ENCODE results near the gene IL36A. TPM values are rescaled to one million over a fixed set of nuclear protein-coding genes. Genes with fewer than 3 reads are reported as not detected.
A peak's percentile ranks its signal among the peaks of the same experiment; 100 is the strongest.

The IL36A gene, protein sequence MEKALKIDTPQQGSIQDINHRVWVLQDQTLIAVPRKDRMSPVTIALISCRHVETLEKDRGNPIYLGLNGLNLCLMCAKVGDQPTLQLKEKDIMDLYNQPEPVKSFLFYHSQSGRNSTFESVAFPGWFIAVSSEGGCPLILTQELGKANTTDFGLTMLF
- total RNA-seq (not detected), polyA plus RNA-seq (not detected)
- long read RNA-seq, donor 1: 0 reads
- long read RNA-seq, donor 2: 0 reads
- long read RNA-seq, donor 3: 0 reads
- long read RNA-seq, donor 4: 0 reads

DNA sequence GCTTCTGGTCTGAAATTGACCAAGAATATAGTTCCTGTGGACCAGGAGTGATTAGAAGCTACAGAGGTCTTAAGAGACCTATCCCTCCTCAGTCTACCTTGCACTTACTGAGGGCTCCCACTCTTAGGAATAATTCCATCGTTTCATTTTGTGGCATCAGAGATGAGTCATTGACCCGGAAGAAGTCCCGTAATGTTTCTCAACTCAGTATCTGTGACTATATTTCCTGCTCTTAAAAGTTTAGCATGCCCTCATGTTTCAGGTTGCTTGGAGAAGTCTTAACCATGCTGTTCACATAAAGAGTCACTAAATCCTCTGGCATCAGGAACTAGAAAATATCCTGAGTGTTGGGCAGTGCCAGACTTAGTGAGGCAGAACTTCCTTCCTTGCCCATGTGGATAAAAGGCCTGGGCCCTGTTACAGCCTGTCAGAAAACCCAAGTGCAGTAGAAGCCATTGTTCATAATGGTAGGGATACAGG, at the start of gene IL36A:
Gene IL36A (plus strand): TSS at position 430 of the 480 bp plus-strand sequence. CDS start 413 bp downstream, outside the sequence.
- no peaks in the 10 kb centered on the region for H3K27me3 ChIP-seq (ENCODE audit: control insufficient read depth, insufficient read depth)
- 86% methylated on average over 3 of the region's 3 CpGs for WGBS
- H3K4me1 ChIP-seq (ENCODE audit: control insufficient read depth, insufficient read depth, low read length): no peaks in the 10 kb centered on the region
- no peak for DNase-seq
- H3K27ac ChIP-seq (ENCODE audit: low read length): no peak within 1 kb of the TSS
- H3K4me3 ChIP-seq (ENCODE audit: low read length): no peak within 1 kb of the TSS
- intact Hi-C loops (cut with DNase I): no loop called here
- H3K9me3 ChIP-seq (ENCODE audit: control insufficient read depth, low read length): no peaks in the 10 kb centered on the region
- no peak for ATAC-seq

DNA sequence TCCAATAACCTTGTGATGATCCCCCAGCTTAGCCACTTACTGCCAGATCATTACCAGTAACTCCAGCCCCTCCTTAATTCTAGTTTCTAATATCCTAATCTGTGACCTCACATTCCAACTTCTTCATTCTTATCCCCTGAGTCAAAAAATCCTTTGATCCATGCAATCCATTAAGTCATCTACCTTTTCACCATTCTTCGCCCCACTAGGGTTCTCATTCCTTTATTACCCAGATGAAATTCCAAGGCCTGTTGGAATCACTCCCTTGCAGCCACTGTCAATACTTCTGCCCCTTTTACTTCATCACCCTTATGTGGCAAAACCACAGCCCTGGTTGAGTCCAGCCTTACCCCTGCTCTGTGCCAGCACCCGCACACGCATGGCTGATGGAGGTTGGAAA, 47.7 kb upstream of the IL36A start:
- DNase-seq: no peak
- intact Hi-C loops (cut with DNase I): loop anchor here in 1 of 4 donors (5.0 kb wide), 1 partner anchor 210 kb away; no protein-coding TSS in a partner anchor
- WGBS: 95% methylated on average over 3 of the region's 3 CpGs

DNA sequence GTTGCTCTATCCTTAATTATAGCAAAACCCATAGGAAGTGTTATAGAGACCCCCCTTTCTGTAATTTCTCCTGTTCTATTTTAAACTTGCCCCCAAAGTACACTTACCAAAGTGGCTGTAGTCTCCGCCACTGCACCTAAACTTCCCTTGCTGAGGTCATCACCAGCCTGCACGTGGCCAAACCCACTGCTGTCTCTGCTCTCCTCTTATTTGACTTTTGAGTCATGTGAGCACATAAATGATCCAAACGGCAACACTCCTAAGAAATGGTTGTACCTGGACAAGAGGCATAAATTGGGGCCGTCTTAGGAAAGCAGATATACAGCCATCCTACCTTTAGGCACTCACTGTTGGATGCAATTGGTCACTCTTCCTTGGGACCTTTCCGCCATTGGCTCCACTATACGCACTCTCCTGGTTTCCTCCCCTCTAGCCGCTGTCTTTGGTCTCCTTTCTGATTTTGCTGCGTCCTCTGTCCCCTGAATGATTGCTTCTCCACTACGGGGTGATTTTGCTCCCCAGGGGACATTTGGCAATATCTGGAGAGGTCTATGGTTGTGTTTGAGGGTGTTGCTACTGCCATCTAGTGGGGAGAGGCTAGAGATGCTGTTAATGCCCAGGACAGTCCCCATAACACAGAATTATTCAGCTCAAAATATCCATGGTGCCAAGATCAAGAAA, 46.7 kb upstream of the IL36A start:
- 49% methylated on average over 9 of the region's 9 CpGs for WGBS
- Histone ChIP-seq H3K4me3 (ENCODE audit: low read length) (no peak overlapping the region), H3K27ac (ENCODE audit: low read length) (no peak overlapping the region), H3K27me3 (ENCODE audit: control insufficient read depth, insufficient read depth) (no peaks in the 10 kb centered on the region), H3K4me1 (ENCODE audit: control insufficient read depth, insufficient read depth, low read length) (no peaks in the 10 kb centered on the region), H3K9me3 (ENCODE audit: control insufficient read depth, low read length) (no peaks in the 10 kb centered on the region)
- ATAC-seq (peak; percentile 69 to 82), DNase-seq (peak in 1 of 3 donors; percentile 16)
- intact Hi-C loops (cut with DNase I): loop anchor here in 1 of 4 donors (5.0 kb wide), 1 partner anchor 211 kb away; no protein-coding TSS in a partner anchor

More for the DNA sequence above, 47.7 kb upstream of the IL36A start:
- no peaks in the 10 kb centered on the region for H3K27me3 ChIP-seq (ENCODE audit: control insufficient read depth, insufficient read depth)
- H3K27ac ChIP-seq (ENCODE audit: low read length): no peak overlapping the region
- H3K4me1 ChIP-seq (ENCODE audit: control insufficient read depth, insufficient read depth, low read length): no peaks in the 10 kb centered on the region
- ATAC-seq: no peak
- H3K9me3 ChIP-seq (ENCODE audit: control insufficient read depth, low read length): no peaks in the 10 kb centered on the region
- no peak overlapping the region for H3K4me3 ChIP-seq (ENCODE audit: low read length)

DNA sequence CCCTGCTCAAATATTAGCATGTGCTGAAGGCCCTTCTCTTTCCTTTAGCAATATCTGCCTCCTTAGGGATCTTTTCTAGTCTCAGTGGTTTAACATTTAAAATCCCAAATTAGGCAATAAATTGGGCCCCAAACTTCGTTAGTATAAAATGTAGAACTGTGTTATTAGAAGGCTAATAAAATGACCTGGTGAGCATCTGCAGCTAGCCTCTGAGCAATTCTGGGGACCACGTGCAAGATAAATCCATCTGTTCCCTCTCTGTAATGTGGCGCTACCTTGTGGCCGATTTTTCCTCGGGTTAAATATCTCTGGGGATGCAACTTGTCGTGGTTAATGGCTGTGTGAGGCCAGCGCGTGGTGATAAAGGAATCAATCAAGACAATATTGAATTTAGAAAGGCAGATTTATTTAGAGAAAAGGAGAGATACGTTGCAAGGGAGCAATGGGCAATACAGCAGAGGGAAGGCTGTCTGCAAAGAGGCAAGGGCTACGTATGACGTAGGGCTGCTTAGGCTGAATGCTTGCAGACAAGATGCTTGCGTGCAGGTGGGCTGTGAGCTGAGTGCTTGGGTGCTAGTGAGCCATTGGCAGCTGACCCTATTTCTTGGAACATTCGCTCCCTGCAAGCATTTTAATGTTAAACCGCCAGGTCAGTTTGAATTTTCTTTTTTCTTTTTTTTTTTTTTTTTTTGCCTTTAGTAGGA, 46.0 kb upstream of the IL36A start:
- no peak for ATAC-seq
- Histone ChIP-seq H3K4me1 (ENCODE audit: control insufficient read depth, insufficient read depth, low read length) (no peaks in the 10 kb centered on the region), H3K27ac (ENCODE audit: low read length) (no peak overlapping the region), H3K9me3 (ENCODE audit: control insufficient read depth, low read length) (no peaks in the 10 kb centered on the region), H3K27me3 (ENCODE audit: control insufficient read depth, insufficient read depth) (no peaks in the 10 kb centered on the region), H3K4me3 (ENCODE audit: low read length) (no peak overlapping the region)
- no peak for DNase-seq
- WGBS: 68% methylated on average over 14 of the region's 14 CpGs
- intact Hi-C loops (cut with DNase I): loop anchor here in 1 of 4 donors (5.0 kb wide), 1 partner anchor 212 kb away; no protein-coding TSS in a partner anchor

DNA sequence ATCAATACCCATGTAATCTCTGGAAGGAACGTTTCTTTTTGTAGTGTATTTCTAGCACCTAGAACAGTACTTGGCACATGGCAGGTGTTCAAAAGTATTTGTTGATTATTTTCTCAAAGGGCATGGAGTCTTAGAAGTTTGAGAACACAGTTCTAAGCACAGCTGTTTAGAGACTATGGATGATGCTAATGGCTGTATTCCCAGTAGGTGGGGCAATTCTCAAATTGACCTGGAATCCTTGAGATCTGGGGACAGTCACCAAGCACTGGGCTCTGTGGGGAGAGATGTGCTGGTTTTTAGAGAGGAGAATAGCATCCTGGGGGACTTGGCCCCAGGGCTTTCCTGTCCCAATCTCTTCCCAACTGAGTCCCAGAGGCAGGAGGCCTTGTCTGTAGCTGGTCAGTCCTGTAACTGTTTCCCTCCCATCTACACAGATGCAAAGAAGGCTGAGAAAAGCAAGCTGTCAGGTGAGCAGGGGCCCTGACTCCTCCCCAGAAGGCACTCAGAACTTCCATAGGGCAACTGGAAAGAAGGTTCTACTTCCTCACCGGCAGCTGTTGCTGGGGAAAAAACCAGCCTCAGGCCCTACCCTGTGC, 44.9 kb upstream of the IL36A start:
- H3K9me3 ChIP-seq (ENCODE audit: control insufficient read depth, low read length): no peaks in the 10 kb centered on the region
- H3K4me1 ChIP-seq (ENCODE audit: control insufficient read depth, insufficient read depth, low read length): no peaks in the 10 kb centered on the region
- no peak overlapping the region for H3K4me3 ChIP-seq (ENCODE audit: low read length)
- intact Hi-C loops (cut with DNase I): no loop called here
- no peaks in the 10 kb centered on the region for H3K27me3 ChIP-seq (ENCODE audit: control insufficient read depth, insufficient read depth)
- 62% methylated on average over 2 of the region's 2 CpGs for WGBS
- ATAC-seq: no peak
- no peak for DNase-seq
- no peak overlapping the region for H3K27ac ChIP-seq (ENCODE audit: low read length)

DNA sequence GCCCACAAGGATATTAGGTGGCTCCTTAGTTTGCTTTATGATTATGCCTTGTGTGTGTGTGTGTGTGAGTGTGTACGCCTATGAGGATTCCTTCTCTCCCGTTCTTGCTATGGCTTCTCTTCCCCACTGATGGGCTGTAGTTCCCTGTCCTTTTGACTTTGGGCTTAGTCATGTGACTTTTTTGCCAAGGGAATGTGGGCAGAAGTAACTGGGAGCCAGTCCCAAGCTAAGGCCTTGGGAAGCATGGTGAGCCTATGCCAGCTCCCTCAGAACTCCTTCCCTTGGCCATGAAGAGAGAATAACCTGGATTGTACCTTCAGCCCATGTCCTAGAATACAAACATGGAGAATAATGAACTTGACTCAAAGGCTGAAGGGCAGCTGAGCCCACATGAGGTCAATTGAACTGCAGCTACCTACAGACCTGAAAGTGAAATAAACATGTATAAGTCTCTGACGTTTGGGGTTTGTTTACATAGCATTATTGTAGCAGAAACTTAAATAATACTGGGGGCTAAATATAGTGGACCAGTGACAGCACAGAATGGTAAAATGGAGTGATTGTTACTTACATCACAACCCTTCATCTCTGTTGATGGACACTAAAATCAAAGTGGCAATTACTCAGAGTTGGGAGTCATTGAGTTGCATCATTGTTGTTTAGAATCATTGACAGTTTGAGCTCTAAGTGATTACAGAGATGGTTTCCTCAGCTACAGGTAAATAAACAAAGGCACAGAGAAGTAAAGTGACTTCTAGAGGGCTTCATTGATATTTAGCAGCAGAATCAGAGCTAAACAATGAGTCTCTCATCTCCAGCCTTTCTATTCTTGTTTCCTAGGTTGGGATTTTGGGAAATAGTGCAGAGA, 42.7 kb upstream of the IL36A start:
- no peaks in the 10 kb centered on the region for H3K4me1 ChIP-seq (ENCODE audit: control insufficient read depth, insufficient read depth, low read length)
- intact Hi-C loops (cut with DNase I): no loop called here
- DNase-seq (no peak), ATAC-seq (no peak)
- 69% methylated on average over 3 of the region's 3 CpGs for WGBS
- H3K9me3 ChIP-seq (ENCODE audit: control insufficient read depth, low read length): no peaks in the 10 kb centered on the region
- no peak overlapping the region for H3K4me3 ChIP-seq (ENCODE audit: low read length)
- no peaks in the 10 kb centered on the region for H3K27me3 ChIP-seq (ENCODE audit: control insufficient read depth, insufficient read depth)
- H3K27ac ChIP-seq (ENCODE audit: low read length): no peak overlapping the region

DNA sequence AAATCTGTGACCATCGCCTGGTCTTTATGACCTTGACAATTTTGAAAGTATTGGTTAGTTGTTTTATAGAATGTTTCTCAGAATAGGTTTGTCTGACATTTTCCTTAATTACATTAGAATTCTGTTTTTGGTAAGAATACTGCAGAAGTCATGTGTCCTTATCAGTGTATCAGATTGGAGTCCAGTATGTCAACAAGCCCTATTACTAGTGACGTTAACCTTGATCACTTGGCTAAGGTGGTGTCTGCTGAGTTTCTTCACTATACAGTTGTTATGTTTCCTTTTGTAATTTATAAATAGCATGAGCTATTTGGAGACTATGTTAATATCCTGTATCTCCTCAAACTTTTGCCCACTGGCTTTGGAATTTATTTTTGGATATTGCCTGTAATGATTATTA, 38.2 kb upstream of the IL36A start:
- H3K27ac ChIP-seq (ENCODE audit: low read length): no peak overlapping the region
- no peak for DNase-seq
- H3K4me3 ChIP-seq (ENCODE audit: low read length): no peak overlapping the region
- H3K27me3 ChIP-seq (ENCODE audit: control insufficient read depth, insufficient read depth): no peaks in the 10 kb centered on the region
- no peak for ATAC-seq
- WGBS: 63% methylated on average over 2 of the region's 2 CpGs
- intact Hi-C loops (cut with DNase I): no loop called here
- H3K9me3 ChIP-seq (ENCODE audit: control insufficient read depth, low read length): no peaks in the 10 kb centered on the region
- H3K4me1 ChIP-seq (ENCODE audit: control insufficient read depth, insufficient read depth, low read length): no peaks in the 10 kb centered on the region

DNA sequence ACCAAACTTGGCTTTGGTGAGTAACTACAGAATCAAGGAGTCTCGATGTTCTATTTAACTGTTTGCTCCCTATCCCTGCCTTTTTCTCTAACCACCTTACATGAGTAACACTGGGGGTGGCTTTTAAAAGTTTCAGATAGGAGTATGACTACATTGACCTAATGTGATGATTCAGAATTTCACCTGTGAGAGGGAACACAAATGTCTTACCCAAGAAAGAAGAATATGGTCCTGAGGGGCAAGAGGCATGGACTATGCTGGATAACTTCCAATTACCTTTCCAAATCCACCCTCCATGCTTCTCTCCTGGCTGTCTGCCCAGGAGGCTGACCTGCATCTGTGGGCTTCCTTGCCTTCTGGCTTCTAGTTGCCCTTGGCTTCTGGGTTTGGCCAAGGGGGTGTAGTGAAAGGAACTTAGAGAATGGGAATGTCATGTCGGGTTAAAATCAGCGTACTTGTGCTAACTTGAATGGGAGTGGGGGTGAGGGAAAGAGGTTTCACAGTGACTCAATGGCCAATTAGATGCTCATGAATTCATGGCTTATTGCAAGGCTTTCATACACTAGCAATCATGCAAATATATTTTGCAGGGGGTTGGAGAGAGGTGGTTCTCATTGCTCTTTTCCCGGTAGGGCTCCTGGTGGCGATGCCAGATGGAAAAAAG, 32.7 kb upstream of the IL36A start:
- ATAC-seq: no peak
- intact Hi-C loops (cut with DNase I): no loop called here
- WGBS: 94% methylated on average over 5 of the region's 5 CpGs
- no peak overlapping the region for H3K4me3 ChIP-seq (ENCODE audit: low read length)
- no peaks in the 10 kb centered on the region for H3K9me3 ChIP-seq (ENCODE audit: control insufficient read depth, low read length)
- DNase-seq: no peak
- H3K27ac ChIP-seq (ENCODE audit: low read length): no peak overlapping the region
- no peaks in the 10 kb centered on the region for H3K27me3 ChIP-seq (ENCODE audit: control insufficient read depth, insufficient read depth)
- no peaks in the 10 kb centered on the region for H3K4me1 ChIP-seq (ENCODE audit: control insufficient read depth, insufficient read depth, low read length)

DNA sequence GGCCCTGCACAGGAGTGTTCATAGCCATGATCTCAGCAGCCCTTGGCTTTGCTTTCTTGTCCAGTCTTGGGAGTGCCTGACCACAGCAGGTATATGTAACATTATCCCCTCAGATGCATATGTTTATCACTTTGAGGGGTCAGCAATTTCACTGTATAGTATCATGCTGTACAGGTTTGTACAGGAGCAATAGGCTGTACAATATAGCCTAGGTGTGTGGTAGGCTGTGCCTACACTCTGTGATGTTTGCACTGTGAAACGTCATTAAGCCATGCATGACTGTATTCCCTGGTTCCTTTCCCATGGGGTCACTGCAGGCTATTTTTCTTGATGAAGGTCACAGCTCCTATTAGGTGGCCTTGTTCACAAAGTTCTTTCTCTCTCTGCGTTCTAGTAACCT, 32.1 kb upstream of the IL36A start:
- no peak for DNase-seq
- 76% methylated on average over 2 of the region's 2 CpGs for WGBS
- no peak overlapping the region for H3K4me3 ChIP-seq (ENCODE audit: low read length)
- no peaks in the 10 kb centered on the region for H3K27me3 ChIP-seq (ENCODE audit: control insufficient read depth, insufficient read depth)
- H3K9me3 ChIP-seq (ENCODE audit: control insufficient read depth, low read length): no peaks in the 10 kb centered on the region
- intact Hi-C loops (cut with DNase I): no loop called here
- no peak overlapping the region for H3K27ac ChIP-seq (ENCODE audit: low read length)
- ATAC-seq: no peak
- H3K4me1 ChIP-seq (ENCODE audit: control insufficient read depth, insufficient read depth, low read length): no peaks in the 10 kb centered on the region

DNA sequence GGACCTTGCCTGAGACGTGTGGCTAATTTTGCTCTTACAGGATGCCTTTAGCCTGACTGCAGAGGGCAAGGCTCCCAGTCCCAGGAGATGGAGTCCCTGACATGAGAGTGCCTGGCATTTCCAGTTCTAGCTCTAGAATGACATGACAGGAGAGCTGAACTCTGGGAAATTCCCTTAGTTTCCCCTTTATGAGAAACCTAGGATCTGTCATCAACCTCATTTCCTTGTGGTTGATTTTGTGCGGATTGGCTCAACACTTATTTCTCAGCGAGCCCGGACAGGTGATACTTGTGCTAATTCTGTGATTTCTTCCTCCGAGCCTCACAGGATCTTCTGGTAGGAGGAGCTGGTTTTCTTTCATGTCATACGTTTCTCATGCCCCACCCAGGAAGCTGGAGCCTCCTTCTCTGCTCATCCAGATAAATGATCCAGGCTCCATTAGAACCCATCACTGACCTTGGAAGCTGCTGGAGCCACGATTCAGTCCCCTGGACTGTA, 27.7 kb upstream of the IL36A start, which contains the start of gene IL36G:
Gene IL36G (plus strand): TSS at position 448 of the 498 bp plus-strand sequence. CDS start 633 bp downstream, outside the sequence.
- Histone ChIP-seq H3K27ac (ENCODE audit: low read length) (no peak within 1 kb of the TSS), H3K9me3 (ENCODE audit: control insufficient read depth, low read length) (no peaks in the 10 kb centered on the region), H3K4me3 (ENCODE audit: low read length) (no peak within 1 kb of the TSS), H3K4me1 (ENCODE audit: control insufficient read depth, insufficient read depth, low read length) (no peaks in the 10 kb centered on the region), H3K27me3 (ENCODE audit: control insufficient read depth, insufficient read depth) (no peaks in the 10 kb centered on the region)
- WGBS: 67% methylated on average over 7 of the region's 7 CpGs
- no peak for ATAC-seq
- intact Hi-C loops (cut with DNase I): no loop called here
- no peak for DNase-seq
